Measurements from ENCODE around the gene PIK3CG. TPM values are rescaled to one million over a fixed set of nuclear protein-coding genes. Genes with fewer than 3 reads are reported as not detected.

Gene PIK3CG
- total and polyA plus RNA-seq, 2 donors (not counting 1 experiment from before 2014, with no cell fraction given) = 0.09 TPM; not detected in 1

DNA sequence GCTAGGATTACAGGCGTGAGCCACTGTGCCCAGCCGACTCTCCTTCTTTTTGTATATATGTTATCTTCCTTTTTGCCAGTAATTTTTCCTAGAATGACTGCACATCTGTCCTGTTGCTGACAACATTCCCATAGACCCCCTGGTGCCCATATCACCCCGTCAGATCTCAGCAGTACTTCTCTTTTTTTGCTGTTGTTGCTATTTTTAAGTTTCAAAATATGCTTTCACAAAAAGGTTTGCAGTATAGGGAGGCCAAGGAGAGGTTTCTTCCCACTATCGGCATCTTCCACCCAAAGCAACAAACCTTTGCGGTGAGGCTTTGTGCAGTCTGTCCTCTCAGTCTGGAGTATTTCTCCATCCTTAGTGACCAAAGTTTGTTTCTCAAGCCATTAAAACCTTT, 23.1 kb downstream of the PIK3CG start:
- Histone ChIP-seq H3K4me2 (ENCODE audit: extremely low read depth, insufficient read depth, low read length) (no peak overlapping the region), H3K27me3 (ENCODE audit: control insufficient read depth, insufficient read depth, low read length) (no peaks in the 10 kb centered on the region), H3K9ac (ENCODE audit: insufficient read depth, low read length) (no peak overlapping the region), H3K4me3 (replicated peaks in 1 of 4; ENCODE audit: control extremely low read depth in 1 of 4, insufficient read depth in 1 of 4, low read depth in 3 of 4, low read length in 4 of 4) (no peak overlapping the region), H3K36me3 (ENCODE audit: control insufficient read depth, insufficient read depth, low read length) (no peaks in the 10 kb centered on the region), H3K79me2 (ENCODE audit: control insufficient read depth, insufficient read depth, low read length) (no peaks in the 10 kb centered on the region), H2AFZ (ENCODE audit: low read length) (no peak overlapping the region), H4K20me1 (ENCODE audit: control insufficient read depth, extremely low read depth, insufficient read depth, low read length) (no peaks in the 10 kb centered on the region), H3K27ac (ENCODE audit: insufficient read depth, low read length) (no peak overlapping the region), H3K9me3 (ENCODE audit: control insufficient read depth, insufficient read depth, low read depth, low read length) (no peaks in the 10 kb centered on the region), H3K4me1 (ENCODE audit: control insufficient read depth, extremely low read depth, insufficient read depth, low read length) (no peaks in the 10 kb centered on the region)
- DNase-seq (ENCODE audit: low read depth in 2 of 2) = no peak
- TF ChIP-seq, protein P1, sequence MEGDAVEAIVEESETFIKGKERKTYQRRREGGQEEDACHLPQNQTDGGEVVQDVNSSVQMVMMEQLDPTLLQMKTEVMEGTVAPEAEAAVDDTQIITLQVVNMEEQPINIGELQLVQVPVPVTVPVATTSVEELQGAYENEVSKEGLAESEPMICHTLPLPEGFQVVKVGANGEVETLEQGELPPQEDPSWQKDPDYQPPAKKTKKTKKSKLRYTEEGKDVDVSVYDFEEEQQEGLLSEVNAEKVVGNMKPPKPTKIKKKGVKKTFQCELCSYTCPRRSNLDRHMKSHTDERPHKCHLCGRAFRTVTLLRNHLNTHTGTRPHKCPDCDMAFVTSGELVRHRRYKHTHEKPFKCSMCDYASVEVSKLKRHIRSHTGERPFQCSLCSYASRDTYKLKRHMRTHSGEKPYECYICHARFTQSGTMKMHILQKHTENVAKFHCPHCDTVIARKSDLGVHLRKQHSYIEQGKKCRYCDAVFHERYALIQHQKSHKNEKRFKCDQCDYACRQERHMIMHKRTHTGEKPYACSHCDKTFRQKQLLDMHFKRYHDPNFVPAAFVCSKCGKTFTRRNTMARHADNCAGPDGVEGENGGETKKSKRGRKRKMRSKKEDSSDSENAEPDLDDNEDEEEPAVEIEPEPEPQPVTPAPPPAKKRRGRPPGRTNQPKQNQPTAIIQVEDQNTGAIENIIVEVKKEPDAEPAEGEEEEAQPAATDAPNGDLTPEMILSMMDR (conservative IDR thresholded peaks at IDR 0.05 in 1 of 2, IDR thresholded peaks at IDR 0.05 in 1 of 2; ENCODE audit: low read depth in 1 of 2, low read length in 2 of 2) = no peak
- TF ChIP-seq EZH2 (IDR thresholded peaks at IDR 0.05; ENCODE audit: low read length, missing control alignments) = no peak

GRCh38 chr7:106890952-106891351, 25.9 kb downstream of the PIK3CG start:
- no peak overlapping the region for H3K4me3 ChIP-seq (replicated peaks in 1 of 4; ENCODE audit: control extremely low read depth in 1 of 4, insufficient read depth in 1 of 4, low read depth in 3 of 4, low read length in 4 of 4)
- no peak for DNase-seq (ENCODE audit: low read depth in 2 of 2)
- H3K4me1 ChIP-seq (ENCODE audit: control insufficient read depth, extremely low read depth, insufficient read depth, low read length) = no peaks in the 10 kb centered on the region
- H3K9ac ChIP-seq (ENCODE audit: insufficient read depth, low read length) = no peak overlapping the region
- H3K4me2 ChIP-seq (ENCODE audit: extremely low read depth, insufficient read depth, low read length) = no peak overlapping the region
- no peaks in the 10 kb centered on the region for H3K9me3 ChIP-seq (ENCODE audit: control insufficient read depth, insufficient read depth, low read depth, low read length)
- no peak overlapping the region for H2AFZ ChIP-seq (ENCODE audit: low read length)
- H3K36me3 ChIP-seq (ENCODE audit: control insufficient read depth, insufficient read depth, low read length) = no peaks in the 10 kb centered on the region
- H4K20me1 ChIP-seq (ENCODE audit: control insufficient read depth, extremely low read depth, insufficient read depth, low read length) = no peaks in the 10 kb centered on the region
- H3K27me3 ChIP-seq (ENCODE audit: control insufficient read depth, insufficient read depth, low read length) = no peaks in the 10 kb centered on the region
- TF ChIP-seq, protein P1 (conservative IDR thresholded peaks at IDR 0.05 in 1 of 2, IDR thresholded peaks at IDR 0.05 in 1 of 2; ENCODE audit: low read depth in 1 of 2, low read length in 2 of 2) = no peak
- no peak for TF ChIP-seq EZH2 (IDR thresholded peaks at IDR 0.05; ENCODE audit: low read length, missing control alignments)
- no peaks in the 10 kb centered on the region for H3K79me2 ChIP-seq (ENCODE audit: control insufficient read depth, insufficient read depth, low read length)
- H3K27ac ChIP-seq (ENCODE audit: insufficient read depth, low read length) = no peak overlapping the region

- Histone ChIP-seq H3K27me3 (ENCODE audit: control insufficient read depth, insufficient read depth, low read length) (no peaks in the 10 kb centered on the region), H2AFZ (ENCODE audit: low read length) (no peak overlapping the region), H3K79me2 (ENCODE audit: control insufficient read depth, insufficient read depth, low read length) (no peaks in the 10 kb centered on the region), H4K20me1 (ENCODE audit: control insufficient read depth, extremely low read depth, insufficient read depth, low read length) (no peaks in the 10 kb centered on the region), H3K36me3 (ENCODE audit: control insufficient read depth, insufficient read depth, low read length) (no peaks in the 10 kb centered on the region), H3K9ac (ENCODE audit: insufficient read depth, low read length) (no peak overlapping the region), H3K4me2 (ENCODE audit: extremely low read depth, insufficient read depth, low read length) (no peak overlapping the region), H3K4me3 (replicated peaks in 1 of 4; ENCODE audit: control extremely low read depth in 1 of 4, insufficient read depth in 1 of 4, low read depth in 3 of 4, low read length in 4 of 4) (no peak overlapping the region), H3K27ac (ENCODE audit: insufficient read depth, low read length) (no peak overlapping the region), H3K9me3 (ENCODE audit: control insufficient read depth, insufficient read depth, low read depth, low read length) (no peaks in the 10 kb centered on the region), H3K4me1 (ENCODE audit: control insufficient read depth, extremely low read depth, insufficient read depth, low read length) (no peaks in the 10 kb centered on the region)
- TF ChIP-seq EZH2 (IDR thresholded peaks at IDR 0.05; ENCODE audit: low read length, missing control alignments) = no peak
- TF ChIP-seq, protein P1 (conservative IDR thresholded peaks at IDR 0.05 in 1 of 2, IDR thresholded peaks at IDR 0.05 in 1 of 2; ENCODE audit: low read depth in 1 of 2, low read length in 2 of 2) = no peak
- no peak for DNase-seq (ENCODE audit: low read depth in 2 of 2)
Observed at GRCh38 chr7:106891548-106892410, 26.7 kb downstream of the PIK3CG start.

Measured in fibroblast of lung (primary cell).